IgD-negative memory B cell (primary cell): ENCODE measurements around the gene GOLGA3. TPM values are rescaled to one million over a fixed set of nuclear protein-coding genes. Genes with fewer than 3 reads are reported as not detected.
"Not testable (repeated sequence)": the region's sequence is repeated elsewhere in the genome, so short reads cannot be mapped to it uniquely, and the experiment has no call there.

ENCODE experiments used
- H3K27ac Mint-ChIP-seq, 3 donors: one replicate each; pipeline ENCODE4 v1.8.0; 2020 to 2022; ENCODE audit warnings: mild to moderate bottlenecking in 3 of 3, mixed read lengths in 3 of 3, moderate library complexity in 1 of 3
- H3K27me3 Mint-ChIP-seq: one replicate; pipeline ENCODE4 v1.8.0; 2021; ENCODE audit warnings: mixed read lengths
- H3K36me3 Mint-ChIP-seq: one replicate; pipeline ENCODE4 v1.8.0; 2020; ENCODE audit warnings: mild to moderate bottlenecking, mixed read lengths
- H3K4me1 Mint-ChIP-seq, 3 donors: one replicate each; pipeline ENCODE4 v1.8.0; 2020 to 2022; ENCODE audit warnings: mixed read lengths in 3 of 3, mild to moderate bottlenecking in 1 of 3
- H3K4me3 Mint-ChIP-seq, 4 donors: one replicate each; pipeline ENCODE4 v1.8.0; 2020 to 2022; ENCODE audit warnings: mild to moderate bottlenecking in 4 of 4, mixed read lengths in 4 of 4, moderate library complexity in 3 of 4
- H3K9me3 Mint-ChIP-seq, 3 donors: one replicate each; pipeline ENCODE4 v1.8.0; 2020 to 2021; ENCODE audit warnings: mixed read lengths in 3 of 3, mild to moderate bottlenecking in 1 of 3
- polyA plus RNA-seq: library from polyadenylated mRNA; unstranded; fragments of 300-500 nt; fragmentation: Illumina TruSeq; gene quantifications from one replicate; pipeline ENCODE4 v1.2.3, GENCODE V29; 2021

The GOLGA3 gene
- polyA plus RNA-seq, 1 donor from 2014 or later, result 11.5 TPM

- peak overlapping the region in 1 of 3 donors; percentile 55 for H3K27ac Mint-ChIP-seq
- H3K9me3 Mint-ChIP-seq, result no peaks in the 10 kb centered on the region
- H3K4me3 Mint-ChIP-seq, result no peak overlapping the region
- H3K36me3 Mint-ChIP-seq, result peaks cover 10% of the 10 kb centered on the region
- H3K4me1 Mint-ChIP-seq, result peaks cover 0 to 4% (median 0%) of the 10 kb centered on the region in 3 donors
- no peaks in the 10 kb centered on the region for H3K27me3 Mint-ChIP-seq
Observed at GRCh38 chr12:132783917-132784531, 44.6 kb downstream of the GOLGA3 start.

DNA sequence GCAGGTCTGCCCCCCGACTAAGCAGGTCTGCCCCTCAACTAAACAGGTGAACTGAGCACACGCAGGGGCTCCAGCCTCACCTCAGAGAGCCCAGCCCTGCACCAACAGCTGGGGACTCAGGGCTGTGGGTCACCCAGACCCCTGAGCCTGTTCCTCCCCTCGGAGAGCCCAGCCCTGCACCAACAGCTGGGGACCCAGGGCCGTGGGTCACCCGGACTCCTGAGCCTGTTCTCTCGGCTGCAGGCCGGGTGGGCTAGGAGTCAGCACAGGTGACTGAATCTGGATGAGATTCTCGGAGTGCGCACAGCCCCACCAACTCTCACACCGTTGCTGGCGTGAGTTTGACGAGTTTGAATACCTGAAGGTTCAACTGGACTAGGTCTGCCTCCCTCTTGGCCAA, 46.7 kb downstream of the GOLGA3 start:
- H3K4me1 Mint-ChIP-seq, result peaks cover 0 to 2% (median 0%) of the 10 kb centered on the region in 3 donors
- H3K4me3 Mint-ChIP-seq, result no peak overlapping the region
- no peaks in the 10 kb centered on the region for H3K9me3 Mint-ChIP-seq
- no peak overlapping the region for H3K27ac Mint-ChIP-seq
- H3K27me3 Mint-ChIP-seq, result no peaks in the 10 kb centered on the region
- H3K36me3 Mint-ChIP-seq, result peaks cover 6% of the 10 kb centered on the region

- H3K27me3 Mint-ChIP-seq, result no peaks in the 10 kb centered on the region
- no peaks in the 10 kb centered on the region for H3K9me3 Mint-ChIP-seq
- no peak overlapping the region for H3K4me3 Mint-ChIP-seq
- H3K4me1 Mint-ChIP-seq, result peaks cover 0 to 2% (median 0%) of the 10 kb centered on the region in 3 donors
- no peak overlapping the region for H3K27ac Mint-ChIP-seq
- H3K36me3 Mint-ChIP-seq, result peaks cover 6% of the 10 kb centered on the region
Observed at GRCh38 chr12:132779781-132780353, 48.8 kb downstream of the GOLGA3 start.

DNA sequence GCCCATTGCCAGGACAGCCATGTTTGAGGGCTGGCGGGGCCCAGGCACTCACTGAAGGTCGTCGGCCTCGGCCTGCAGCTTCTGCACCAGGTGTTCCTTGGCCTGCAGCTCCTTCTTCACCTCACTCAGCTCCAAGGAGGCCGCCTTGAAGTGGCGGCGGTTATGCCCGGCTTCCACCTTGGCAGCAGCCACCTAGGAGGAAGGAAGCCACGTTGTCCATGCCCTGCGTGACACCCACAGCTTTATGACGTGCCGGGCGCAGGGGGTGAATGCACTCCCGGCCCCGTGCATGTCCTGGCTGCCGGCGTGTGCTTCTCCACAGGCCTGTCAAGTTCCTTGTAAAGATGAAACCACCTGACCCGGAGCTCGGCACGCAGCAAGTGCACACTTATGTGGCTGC, 51.1 kb downstream of the GOLGA3 start:
- Mint-ChIP-seq H3K27me3 (no peaks in the 10 kb centered on the region), H3K36me3 (peaks cover 4% of the 10 kb centered on the region), H3K27ac (no peak overlapping the region), H3K9me3 (no peaks in the 10 kb centered on the region), H3K4me3 (no peak overlapping the region), H3K4me1 (peaks cover 3 to 4% (median 4%) of the 10 kb centered on the region in 3 donors)

DNA sequence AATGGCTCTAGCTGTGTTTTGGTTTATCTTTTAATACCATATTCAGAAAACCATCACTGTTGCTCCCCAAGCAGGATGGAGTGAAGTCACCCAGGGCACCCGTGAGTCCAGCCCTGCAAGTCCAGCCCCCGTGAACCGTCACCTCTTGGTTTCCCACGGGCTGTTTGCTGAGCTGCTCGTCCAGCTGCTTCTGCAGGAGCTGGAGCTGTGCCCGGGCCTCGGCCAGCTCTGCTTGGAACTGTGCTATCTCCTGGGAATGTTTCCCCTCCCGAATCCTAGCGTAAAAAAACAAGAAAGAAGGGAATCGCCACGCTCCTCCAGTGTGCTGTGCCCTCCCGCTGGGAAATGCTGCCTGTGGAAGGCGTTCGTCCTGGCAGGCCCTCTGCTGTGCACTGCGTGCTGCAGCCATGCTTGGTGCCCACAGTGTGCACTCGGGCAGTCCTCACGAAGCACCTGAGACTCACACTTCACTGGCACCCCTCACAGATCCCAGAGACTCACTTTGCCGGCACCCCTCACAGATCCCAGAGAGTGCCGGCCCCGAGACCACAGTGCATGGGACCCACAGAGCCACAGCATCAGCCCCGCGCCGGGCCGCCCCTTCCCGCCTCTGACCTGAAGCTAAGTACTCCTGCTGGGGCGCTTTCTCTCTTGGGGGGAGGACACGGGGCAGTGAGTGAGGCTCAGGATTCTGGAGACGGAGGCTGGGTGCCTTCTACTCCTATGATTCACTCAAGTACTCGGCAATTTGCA, 51.7 kb downstream of the GOLGA3 start:
- Mint-ChIP-seq H3K4me3 (no peak overlapping the region), H3K27ac (no peak overlapping the region), H3K27me3 (no peaks in the 10 kb centered on the region), H3K9me3 (no peaks in the 10 kb centered on the region), H3K36me3 (peaks cover 2% of the 10 kb centered on the region), H3K4me1 (peaks cover 5 to 10% (median 9%) of the 10 kb centered on the region in 3 donors)

DNA sequence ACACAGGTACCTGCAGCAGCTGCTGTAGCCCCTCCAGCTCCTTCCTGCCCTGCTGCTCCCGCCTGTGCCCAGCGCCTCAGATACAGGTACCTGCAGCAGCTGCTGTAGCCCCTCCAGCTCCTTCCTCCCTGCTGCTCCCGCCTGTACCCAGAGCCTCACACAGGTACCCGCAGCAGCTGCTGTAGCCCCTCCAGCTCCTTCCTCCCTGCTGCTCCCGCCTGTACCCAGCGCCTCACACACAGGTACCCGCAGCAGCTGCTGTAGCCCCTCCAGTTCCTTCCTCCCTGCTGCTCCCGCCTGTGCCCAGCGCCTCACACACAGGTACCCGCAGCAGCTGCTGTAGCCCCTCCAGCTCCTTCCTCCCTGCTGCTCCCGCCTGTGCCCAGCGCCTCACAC, 52.4 kb downstream of the GOLGA3 start:
- not testable (repeated sequence) for H3K27me3 Mint-ChIP-seq, H3K9me3 Mint-ChIP-seq, H3K36me3 Mint-ChIP-seq, H3K27ac Mint-ChIP-seq
- peaks cover 12 to 16% (median 15%) of the 10 kb centered on the region in 3 donors for H3K4me1 Mint-ChIP-seq
- H3K4me3 Mint-ChIP-seq, result peak overlapping the region in 2 of 4 donors; percentile 35 to 41

- no peak overlapping the region for H3K4me3 Mint-ChIP-seq
- H3K27me3 Mint-ChIP-seq, result no peaks in the 10 kb centered on the region
- no peak overlapping the region for H3K27ac Mint-ChIP-seq
- H3K4me1 Mint-ChIP-seq, result peaks cover 14 to 19% (median 19%) of the 10 kb centered on the region in 3 donors
- H3K36me3 Mint-ChIP-seq, result peaks cover 2% of the 10 kb centered on the region
- no peaks in the 10 kb centered on the region for H3K9me3 Mint-ChIP-seq
Observed at GRCh38 chr12:132775502-132776229, 53.0 kb downstream of the GOLGA3 start.

- Mint-ChIP-seq H3K9me3 (no peaks in the 10 kb centered on the region), H3K27ac (peak overlapping the region in 2 of 3 donors; percentile 93 to 98), H3K36me3 (no peaks in the 10 kb centered on the region), H3K4me1 (peaks cover 19 to 26% (median 24%) of the 10 kb centered on the region in 3 donors), H3K4me3 (peak overlapping the region in 1 of 4 donors; percentile 55), H3K27me3 (peaks cover 2% of the 10 kb centered on the region)
Observed at GRCh38 chr12:132774646-132775275, 53.9 kb downstream of the GOLGA3 start.

- Mint-ChIP-seq H3K4me3 (peak overlapping the region in 1 of 4 donors; percentile 17), H3K27me3 (peaks cover 2% of the 10 kb centered on the region), H3K36me3 (no peaks in the 10 kb centered on the region), H3K27ac (peak overlapping the region in 2 of 3 donors; percentile 93 to 98), H3K9me3 (no peaks in the 10 kb centered on the region), H3K4me1 (peaks cover 25 to 32% (median 30%) of the 10 kb centered on the region in 3 donors)
Observed at GRCh38 chr12:132774159-132774558, 54.5 kb downstream of the GOLGA3 start.

- H3K9me3 Mint-ChIP-seq, result no peaks in the 10 kb centered on the region
- H3K4me3 Mint-ChIP-seq, result peak overlapping the region in 3 of 4 donors; percentile 68 to 91 (median 83)
- peaks cover 2% of the 10 kb centered on the region for H3K27me3 Mint-ChIP-seq
- no peaks in the 10 kb centered on the region for H3K36me3 Mint-ChIP-seq
- peak overlapping the region; percentile 96 to 98 (median 97) for H3K27ac Mint-ChIP-seq
- H3K4me1 Mint-ChIP-seq, result peaks cover 32 to 38% (median 37%) of the 10 kb centered on the region in 3 donors
Observed at GRCh38 chr12:132773077-132773955, 55.4 kb downstream of the GOLGA3 start.

DNA sequence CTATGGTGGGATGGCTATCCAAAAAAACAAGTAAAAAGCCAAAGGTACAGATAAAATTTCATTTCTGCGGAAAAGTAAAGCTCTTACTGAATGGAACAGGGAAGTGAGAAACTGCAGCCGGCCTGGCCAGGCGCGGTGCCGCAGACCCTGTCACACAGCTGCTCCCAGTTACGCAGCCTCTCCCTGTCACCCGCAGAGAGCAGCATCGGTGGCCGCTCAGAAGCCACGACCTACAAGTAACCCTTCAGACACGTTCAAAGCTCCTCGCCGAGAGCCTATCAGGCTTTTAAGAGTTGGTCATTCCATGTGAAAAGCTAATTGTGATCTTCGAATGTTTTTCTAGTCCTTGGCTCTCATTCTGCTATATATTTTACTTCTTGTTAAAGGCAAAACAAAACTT, 56.1 kb downstream of the GOLGA3 start:
- no peaks in the 10 kb centered on the region for H3K9me3 Mint-ChIP-seq
- peaks cover 2% of the 10 kb centered on the region for H3K27me3 Mint-ChIP-seq
- peaks cover 39 to 44% (median 43%) of the 10 kb centered on the region in 3 donors for H3K4me1 Mint-ChIP-seq
- peak overlapping the region; percentile 21 to 91 (median 76) for H3K4me3 Mint-ChIP-seq
- H3K27ac Mint-ChIP-seq, result peak overlapping the region; percentile 96 to 98 (median 97)
- H3K36me3 Mint-ChIP-seq, result no peaks in the 10 kb centered on the region

GRCh38 chr12:132771126-132771838, 57.4 kb downstream of the GOLGA3 start:
- Mint-ChIP-seq H3K36me3 (no peaks in the 10 kb centered on the region), H3K27me3 (peaks cover 2% of the 10 kb centered on the region), H3K9me3 (no peaks in the 10 kb centered on the region), H3K4me1 (peaks cover 44 to 46% (median 46%) of the 10 kb centered on the region in 3 donors), H3K4me3 (peak overlapping the region; percentile 62 to 91 (median 86)), H3K27ac (peak overlapping the region; percentile 96 to 98 (median 97))

DNA sequence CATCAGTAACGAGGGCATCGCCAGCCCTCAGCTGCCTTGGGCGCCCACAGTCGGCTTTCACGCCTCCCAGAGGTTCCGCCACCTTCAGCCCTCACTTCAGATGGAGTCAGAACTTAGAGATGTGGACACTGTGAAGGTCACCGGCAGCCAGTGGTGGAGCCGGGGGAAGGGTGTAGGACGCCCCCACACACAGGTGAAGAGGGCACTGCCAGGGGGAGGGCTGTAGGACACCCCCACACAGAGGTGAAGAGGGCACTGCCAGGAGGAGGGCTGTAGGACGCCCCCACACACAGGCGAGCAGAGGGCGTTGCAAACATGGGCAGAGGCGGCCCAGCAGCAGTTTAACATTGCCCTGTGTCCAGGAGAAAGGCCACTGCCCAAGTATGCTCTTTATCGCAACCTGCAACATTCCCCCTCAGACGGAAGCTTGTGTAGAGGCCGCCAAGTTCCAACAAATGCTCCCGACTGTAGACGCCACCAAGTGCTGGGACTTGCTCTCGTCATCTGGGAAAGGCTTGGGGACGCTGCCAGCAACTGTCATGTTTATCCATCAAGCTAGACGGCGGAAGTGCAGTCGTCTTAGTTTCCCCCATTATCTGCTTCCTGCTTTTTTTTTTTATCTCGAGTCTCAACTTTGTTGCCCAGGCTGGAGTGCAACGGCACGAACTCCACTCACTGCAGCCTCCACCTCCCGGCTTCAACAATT, 62.1 kb downstream of the GOLGA3 start:
- Mint-ChIP-seq H3K9me3 (no peaks in the 10 kb centered on the region), H3K27me3 (peaks cover 2% of the 10 kb centered on the region), H3K4me3 (peak overlapping the region in 2 of 4 donors; percentile 75), H3K4me1 (peaks cover 42 to 47% (median 45%) of the 10 kb centered on the region in 3 donors), H3K27ac (peak overlapping the region in 2 of 3 donors; percentile 75 to 84), H3K36me3 (no peaks in the 10 kb centered on the region)
